ENCODE data around the gene GBA2.

GBA2 gene

DNA sequence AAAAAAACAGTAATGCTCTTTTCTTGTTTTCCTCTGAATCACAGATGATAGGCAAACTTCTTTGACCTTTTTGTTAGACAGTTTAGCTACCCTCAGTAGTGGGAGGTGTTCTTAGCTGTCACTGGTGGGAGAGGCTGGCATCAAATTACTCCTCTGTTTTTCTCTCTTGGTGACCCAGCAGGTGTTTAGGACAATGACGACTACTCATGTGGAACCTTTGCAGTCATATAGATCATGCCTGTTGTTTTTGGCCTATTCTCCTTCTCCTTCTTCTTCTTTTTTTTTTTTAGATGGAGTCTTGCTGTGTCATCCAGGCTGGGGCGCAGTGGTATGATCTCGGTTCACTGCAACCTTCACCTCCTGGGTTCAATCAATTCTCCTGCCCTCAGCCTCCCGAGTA, 27.0 kb upstream of the GBA2 start:
- no peak for TF ChIP-seq POLR2A (IDR thresholded peaks at IDR 0.05; ENCODE audit: low read depth, low read length)
- no peak for FAIRE-seq
- no peak for DNase-seq (ENCODE audit: insufficient read length, low spot score)

DNA sequence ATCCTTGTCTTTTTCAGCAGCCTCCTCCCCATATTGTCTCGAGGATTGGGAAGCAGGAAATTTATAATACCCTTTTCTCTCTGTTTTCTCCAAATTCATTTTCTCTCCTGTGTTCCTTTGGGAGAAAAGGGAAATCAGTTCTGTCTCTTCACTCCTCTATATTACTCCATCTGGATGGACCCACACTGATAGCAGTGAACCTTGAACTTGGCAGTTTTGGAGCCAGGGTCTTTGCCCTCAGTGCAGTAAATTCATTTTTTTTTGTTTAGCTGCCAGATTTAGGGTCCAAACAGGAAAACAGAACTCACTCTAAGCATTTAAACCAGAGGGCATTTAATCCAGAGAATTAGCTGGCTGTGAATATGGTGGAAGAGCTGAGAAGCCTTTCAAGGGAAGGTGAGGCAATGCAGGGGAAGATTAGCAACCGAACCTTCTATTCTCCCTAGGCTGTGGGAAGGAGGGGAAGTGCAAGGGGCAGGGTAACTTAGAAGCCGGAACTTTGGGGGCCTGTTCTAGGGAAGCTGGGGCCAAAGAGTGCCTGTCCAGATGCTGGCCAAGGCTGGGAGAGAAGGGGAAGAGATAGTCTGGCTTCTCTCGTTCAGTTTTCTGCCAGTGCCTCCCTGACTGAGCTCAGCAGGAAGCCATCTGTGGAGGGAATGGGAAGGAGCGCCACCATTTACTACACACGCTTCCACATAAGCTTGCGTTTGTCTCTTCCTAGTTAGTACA, 26.0 kb upstream of the GBA2 start:
- no peak for FAIRE-seq
- no peak for TF ChIP-seq POLR2A (IDR thresholded peaks at IDR 0.05; ENCODE audit: low read depth, low read length)
- no peak for DNase-seq (ENCODE audit: insufficient read length, low spot score)

DNA sequence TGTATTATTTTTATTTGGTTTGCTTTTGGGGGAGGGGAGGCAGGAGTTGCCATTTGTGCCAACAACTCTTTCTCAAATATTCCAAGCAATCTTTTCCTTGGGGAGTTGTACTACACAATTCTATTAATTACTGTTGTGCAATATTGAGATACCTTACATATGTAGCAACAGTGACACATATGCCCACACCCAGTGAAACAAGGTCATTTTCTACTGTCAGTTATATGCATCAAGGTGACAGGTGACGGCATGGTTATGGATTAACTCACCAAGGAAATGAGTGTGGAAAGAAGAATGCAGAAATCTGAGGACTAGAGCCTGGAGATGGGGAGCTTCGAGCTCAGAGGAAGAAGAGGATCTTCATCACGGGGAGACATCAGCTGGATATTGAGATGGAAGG, 22.9 kb upstream of the GBA2 start:
- FAIRE-seq (peak; percentile 11), DNase-seq (ENCODE audit: insufficient read length, low spot score) (no peak)
- no peak for TF ChIP-seq POLR2A (IDR thresholded peaks at IDR 0.05; ENCODE audit: low read depth, low read length)

DNA sequence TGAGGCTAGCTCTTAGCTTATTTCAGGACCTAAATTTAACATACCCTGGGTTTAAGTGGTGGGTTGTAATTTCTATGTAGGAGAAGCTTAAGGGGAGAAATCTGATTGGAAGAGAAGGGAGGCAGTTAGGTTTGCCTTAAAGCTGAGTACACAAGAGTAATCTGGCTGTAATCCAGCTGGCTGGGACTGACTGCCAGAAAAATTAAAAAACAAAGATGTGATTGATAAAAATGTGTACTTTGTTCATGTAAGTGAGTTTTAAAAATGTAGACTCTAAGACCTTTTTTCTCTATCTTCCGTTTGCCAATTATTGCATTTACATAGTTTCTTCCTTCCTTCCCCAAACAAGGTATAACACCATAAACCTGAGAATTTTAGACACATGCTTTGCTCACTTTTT, 22.5 kb upstream of the GBA2 start:
- DNase-seq (ENCODE audit: insufficient read length, low spot score): no peak
- FAIRE-seq: no peak
- no peak for TF ChIP-seq POLR2A (IDR thresholded peaks at IDR 0.05; ENCODE audit: low read depth, low read length)

DNA sequence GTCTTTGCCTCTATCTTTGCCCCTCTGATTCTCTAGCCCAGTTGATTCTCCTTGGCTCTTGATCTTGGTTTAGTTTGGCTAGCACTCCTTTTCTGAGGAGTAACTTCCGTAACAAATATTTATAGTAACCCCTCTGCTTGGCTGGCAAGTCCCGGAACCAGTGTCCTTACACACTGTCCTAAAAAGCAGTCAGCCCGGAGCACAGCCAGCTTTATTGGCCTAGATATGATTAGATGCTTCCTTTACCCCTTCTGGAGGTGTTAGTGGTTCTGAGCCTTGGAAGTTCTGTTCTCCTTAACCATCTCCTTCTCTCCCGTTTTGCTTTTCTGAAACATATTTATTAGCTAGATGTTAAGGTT, 22.0 kb upstream of the GBA2 start:
- FAIRE-seq: no peak
- no peak for TF ChIP-seq POLR2A (IDR thresholded peaks at IDR 0.05; ENCODE audit: low read depth, low read length)
- DNase-seq (ENCODE audit: insufficient read length, low spot score): no peak

DNA sequence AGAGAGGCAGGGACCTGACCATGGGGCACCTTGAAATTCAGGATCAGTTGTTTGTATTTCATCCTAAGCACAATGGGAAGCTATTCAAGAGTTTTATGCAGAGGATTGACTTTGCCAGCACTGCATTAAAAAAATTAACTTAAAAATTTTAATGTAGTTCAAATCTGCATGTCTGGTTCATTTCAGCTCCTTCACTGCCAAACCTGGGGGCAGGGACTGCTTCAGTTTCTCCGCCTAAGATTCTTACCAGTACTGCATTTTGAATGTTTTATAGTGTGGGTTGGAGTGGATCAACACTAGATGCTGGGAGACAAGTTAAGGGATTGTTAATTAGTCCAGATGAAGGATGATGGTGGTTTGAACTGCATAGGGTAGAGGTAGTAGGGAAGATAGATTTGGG, 20.7 kb upstream of the GBA2 start:
- no peak for FAIRE-seq

DNA sequence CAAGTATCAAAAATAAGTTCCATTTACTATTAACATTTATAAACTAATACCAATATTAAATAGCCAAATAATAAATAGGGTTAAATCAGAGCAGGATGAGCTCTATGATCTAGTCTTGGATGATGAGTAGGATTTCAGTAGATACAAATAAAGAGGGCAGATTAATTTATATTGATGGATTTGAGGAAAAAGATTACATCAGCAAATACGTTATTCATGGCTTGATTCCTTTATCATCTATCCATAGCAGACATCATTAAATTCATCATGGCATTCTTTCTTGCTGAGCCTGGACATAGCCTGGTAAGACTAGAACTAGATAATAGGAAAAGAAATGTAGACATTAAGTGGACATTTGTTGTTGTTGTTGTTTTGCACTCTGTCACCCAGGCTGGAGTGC, 18.4 kb upstream of the GBA2 start:
- DNase-seq (ENCODE audit: insufficient read length, low spot score) (no peak), FAIRE-seq (no peak)

More for the DNA sequence above, 20.7 kb upstream of the GBA2 start:
- DNase-seq (ENCODE audit: insufficient read length, low spot score): no peak
- TF ChIP-seq POLR2A (IDR thresholded peaks at IDR 0.05; ENCODE audit: low read depth, low read length): no peak

DNA sequence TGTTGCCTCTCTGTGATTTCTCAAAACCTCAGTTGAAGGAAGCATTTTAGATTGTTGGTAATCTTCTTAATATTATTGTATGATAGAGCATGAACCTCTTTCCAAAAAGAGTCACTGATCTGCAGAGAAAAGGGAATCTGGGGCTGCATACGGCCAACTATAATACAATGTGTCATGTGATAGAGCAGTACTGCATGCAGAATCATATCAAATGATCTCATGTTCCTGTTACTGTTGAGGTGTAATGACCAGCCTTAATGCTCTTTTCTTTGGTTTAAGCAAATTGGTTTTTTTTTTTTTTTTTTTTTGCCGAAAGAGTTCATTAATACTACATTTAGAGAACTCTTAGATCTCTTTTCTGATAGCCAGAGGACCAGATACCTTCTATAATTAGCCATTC, 18.0 kb upstream of the GBA2 start:
- FAIRE-seq: no peak
- TF ChIP-seq POLR2A (IDR thresholded peaks at IDR 0.05; ENCODE audit: low read depth, low read length): no peak
- no peak for DNase-seq (ENCODE audit: insufficient read length, low spot score)

More for the DNA sequence above, 18.4 kb upstream of the GBA2 start:
- TF ChIP-seq POLR2A (IDR thresholded peaks at IDR 0.05; ENCODE audit: low read depth, low read length): no peak

DNA sequence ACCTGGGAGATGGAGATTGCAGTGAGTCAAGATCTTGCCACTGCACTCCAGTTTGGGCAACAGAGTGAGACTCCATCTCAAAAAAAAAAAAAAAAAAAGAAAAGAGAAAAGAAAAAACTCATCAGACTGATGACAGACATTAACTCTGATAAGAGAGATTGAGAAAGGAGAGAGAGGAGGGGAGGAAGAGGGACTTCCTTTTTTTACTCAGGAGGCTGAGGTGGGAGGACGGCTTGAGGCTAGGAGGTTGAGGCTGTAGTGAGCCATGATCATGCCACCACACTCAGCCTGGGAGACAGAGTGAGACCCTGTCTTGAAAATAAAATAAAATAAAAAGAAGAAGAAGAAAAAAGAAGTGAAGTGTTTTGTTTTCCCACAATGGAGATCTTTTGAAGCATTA, 14.8 kb upstream of the GBA2 start:
- no peak for FAIRE-seq
- no peak for DNase-seq (ENCODE audit: insufficient read length, low spot score)
- TF ChIP-seq POLR2A (IDR thresholded peaks at IDR 0.05; ENCODE audit: low read depth, low read length): no peak

DNA sequence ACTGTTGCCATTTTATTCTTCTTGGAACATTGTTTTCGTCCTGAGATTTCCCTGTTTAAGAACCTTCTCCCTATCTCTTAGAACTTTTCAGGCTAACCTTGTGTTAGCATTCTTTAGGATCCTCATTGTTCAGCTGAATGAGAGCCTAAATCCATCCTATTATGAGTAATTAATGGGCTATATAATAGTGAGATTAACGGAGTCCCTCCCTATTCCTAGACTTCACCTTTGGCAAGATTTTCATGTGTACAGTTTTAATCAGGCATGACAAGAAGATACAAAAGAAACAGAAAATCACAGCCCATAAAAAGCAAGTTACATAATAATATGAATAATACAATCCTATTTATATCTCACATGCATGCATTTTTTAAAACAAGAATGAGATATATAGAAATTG, 14.2 kb upstream of the GBA2 start:
- no peak for FAIRE-seq
- TF ChIP-seq POLR2A (IDR thresholded peaks at IDR 0.05; ENCODE audit: low read depth, low read length): no peak
- no peak for DNase-seq (ENCODE audit: insufficient read length, low spot score)

DNA sequence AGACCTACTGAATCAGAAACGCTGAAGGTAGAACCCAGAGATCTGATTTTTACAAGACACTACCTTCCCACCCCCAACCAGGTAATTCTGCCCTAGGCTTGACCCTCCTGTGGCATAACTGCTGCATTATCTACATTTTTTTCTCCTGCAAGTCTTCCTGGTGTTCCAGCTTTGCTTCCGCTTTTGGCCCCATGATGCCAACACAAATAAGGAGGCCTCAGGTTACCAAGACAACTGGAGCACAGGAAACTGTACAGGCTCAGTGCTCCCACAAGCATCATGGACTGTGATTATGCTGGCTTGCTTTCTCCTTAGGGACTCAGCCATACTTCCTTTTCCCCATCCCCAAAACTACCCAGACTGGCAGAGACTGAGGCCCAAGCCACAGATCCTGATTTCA, 11.6 kb upstream of the GBA2 start:
- FAIRE-seq (no peak), DNase-seq (ENCODE audit: insufficient read length, low spot score) (no peak)
- TF ChIP-seq POLR2A (IDR thresholded peaks at IDR 0.05; ENCODE audit: low read depth, low read length): no peak

DNA sequence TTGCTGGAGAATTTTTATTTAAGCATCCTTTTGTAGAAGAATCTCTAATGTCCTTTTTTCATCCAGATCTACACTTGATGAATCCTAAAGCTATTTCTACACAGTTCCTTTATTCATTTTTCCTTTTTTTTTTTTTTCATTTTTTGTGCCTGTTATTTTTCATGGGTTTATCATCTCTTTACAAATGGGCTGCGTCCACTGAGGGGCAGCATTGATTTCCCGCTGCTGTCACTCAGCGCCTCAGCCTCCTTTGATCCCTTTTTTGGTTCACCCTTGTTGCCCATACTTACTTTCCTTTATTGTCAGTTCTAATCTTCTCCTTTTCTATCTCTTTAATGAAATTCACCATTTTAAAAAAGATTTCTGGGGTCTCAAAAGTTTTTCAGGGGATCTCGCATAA, 10.8 kb upstream of the GBA2 start:
- FAIRE-seq: no peak
- TF ChIP-seq POLR2A (IDR thresholded peaks at IDR 0.05; ENCODE audit: low read depth, low read length): no peak
- no peak for DNase-seq (ENCODE audit: insufficient read length, low spot score)

DNA sequence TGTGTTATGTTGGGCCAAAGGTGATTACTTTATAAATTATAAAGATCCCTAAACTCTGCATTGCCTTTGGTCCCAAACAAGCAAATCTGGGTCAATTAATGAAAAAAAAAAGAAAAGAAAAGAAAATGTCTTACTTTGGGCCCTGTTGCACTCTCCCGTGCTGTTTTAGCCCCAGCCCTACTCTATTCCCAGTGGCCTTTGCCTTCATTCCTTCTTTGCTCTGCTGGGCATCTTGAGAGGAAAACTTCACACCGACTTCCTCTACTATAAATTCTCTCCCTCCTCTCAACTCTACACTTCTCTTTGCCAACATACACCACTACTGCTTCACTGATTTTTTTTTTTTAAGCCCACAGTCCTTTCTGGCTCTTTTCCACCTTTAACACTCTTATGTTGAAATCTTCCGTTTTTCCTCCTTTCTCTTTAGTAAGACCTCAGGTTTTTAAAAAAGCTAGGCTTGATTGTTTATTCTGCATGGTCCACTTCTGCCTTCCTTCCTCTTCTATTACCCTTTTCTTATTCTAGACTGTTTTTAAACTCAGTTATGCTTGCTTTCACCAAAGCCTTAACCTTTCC, 9.5 kb upstream of the GBA2 start:
- TF ChIP-seq POLR2A (IDR thresholded peaks at IDR 0.05; ENCODE audit: low read depth, low read length): no peak
- DNase-seq (ENCODE audit: insufficient read length, low spot score) (no peak), FAIRE-seq (no peak)

DNA sequence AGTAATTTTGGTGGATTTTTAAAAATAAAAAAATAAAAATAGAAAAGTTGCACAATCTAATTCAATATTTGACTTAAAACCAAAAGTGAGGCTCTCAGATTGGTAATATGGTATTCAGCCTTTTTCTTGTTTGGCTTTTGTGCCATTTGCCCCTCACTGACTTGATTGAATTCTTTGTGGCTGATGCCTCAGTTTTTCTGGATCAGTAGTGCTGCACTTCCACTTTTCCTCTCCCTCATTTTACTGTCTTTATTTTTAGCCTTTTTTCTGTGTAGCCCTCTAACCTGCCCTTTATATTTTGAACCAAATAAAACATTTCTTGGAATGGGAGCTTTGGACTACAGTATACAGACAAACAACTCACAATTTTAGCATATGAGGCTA, 8.9 kb upstream of the GBA2 start:
- no peak for DNase-seq (ENCODE audit: insufficient read length, low spot score)
- no peak for FAIRE-seq
- no peak for TF ChIP-seq POLR2A (IDR thresholded peaks at IDR 0.05; ENCODE audit: low read depth, low read length)

DNA sequence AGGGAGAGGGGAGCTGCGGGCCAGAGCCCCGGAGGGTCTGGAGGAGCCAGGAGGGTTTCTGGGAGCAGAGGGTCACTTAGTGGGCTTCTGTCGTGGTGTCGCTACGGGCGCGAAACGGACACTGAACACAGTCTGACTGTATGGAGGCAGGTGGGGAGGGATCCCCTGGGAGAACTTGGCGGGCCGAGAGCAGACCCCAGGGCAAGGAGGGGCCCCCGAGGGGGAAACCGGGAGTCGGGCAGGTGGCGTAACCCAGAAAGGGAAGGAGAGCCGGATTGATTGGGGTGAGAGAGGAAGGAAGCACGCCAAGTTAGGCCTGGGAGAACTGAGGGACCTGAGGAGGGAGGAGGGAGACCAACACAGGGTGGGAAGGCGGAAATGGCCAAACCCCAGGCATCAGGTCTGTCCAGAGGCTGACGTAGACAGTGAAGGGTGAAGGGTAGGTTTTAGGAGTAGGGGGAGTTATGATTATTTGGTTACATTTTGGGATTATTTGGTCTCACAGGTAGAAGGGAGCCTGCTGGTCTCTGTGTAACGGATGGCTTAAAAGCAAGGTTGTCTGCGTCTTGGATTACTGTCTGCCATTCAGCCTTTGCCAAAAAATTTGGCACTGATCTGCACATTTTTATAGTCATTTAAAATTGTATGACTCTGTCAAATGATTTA, 8.3 kb upstream of the GBA2 start:
- no peak for TF ChIP-seq POLR2A (IDR thresholded peaks at IDR 0.05; ENCODE audit: low read depth, low read length)
- no peak for FAIRE-seq
- peak; percentile 12 for DNase-seq (ENCODE audit: insufficient read length, low spot score)
